HepG2 (cell line): ENCODE data around the gene DPEP3. TPM values are rescaled to one million over a fixed set of nuclear protein-coding genes. Genes with fewer than 3 reads are reported as not detected.

Source experiments
- DZIP1 ChIP-seq: sonication (generic); formaldehyde crosslinking; IDR thresholded peaks from 2 replicates; pipeline ENCODE4 v1.5.0; 2020; ENCODE audit warnings: mild to moderate bottlenecking, missing genetic modification reagents
- ESRRA ChIP-seq: sonication (generic); formaldehyde crosslinking; IDR thresholded peaks from 2 replicates; pipeline ENCODE4 v1.5.1; 2020; ENCODE audit warnings: mild to moderate bottlenecking, low read depth, missing genetic modification reagents
- FOXO1 ChIP-seq: sonication (generic); formaldehyde crosslinking; IDR thresholded peaks from 2 replicates; pipeline ENCODE4 v1.4.0; 2020; ENCODE audit warnings: missing genetic modification reagents
- HBP1 ChIP-seq: IDR thresholded peaks from 2 replicates; pipeline ENCODE4 v1.6.1; 2016; ENCODE audit warnings: low read depth, control low read depth
- KLF9 ChIP-seq: IDR thresholded peaks from 2 replicates; pipeline ENCODE4 v1.6.1; 2016; ENCODE audit warnings: low read depth
- MEF2D ChIP-seq: sonication (generic); formaldehyde crosslinking; IDR thresholded peaks from 2 replicates; pipeline ENCODE4 v1.5.1; 2020; ENCODE audit warnings: mild to moderate bottlenecking, missing genetic modification reagents
- PTBP1 ChIP-seq: fragments of 200-400 bp; formaldehyde crosslinking; IDR thresholded peaks from 2 replicates; pipeline ENCODE4 v1.6.1; 2018; ENCODE audit warnings: low read length, low read depth; ENCODE audit not compliant: poor library complexity, severe bottlenecking
- RFXAP ChIP-seq: sonication (generic); formaldehyde crosslinking; IDR thresholded peaks from 2 replicates; pipeline ENCODE4 v1.4.0; 2020; ENCODE audit warnings: missing genetic modification reagents, borderline replicate concordance
- SPEN ChIP-seq: sonication (generic); formaldehyde crosslinking; IDR thresholded peaks from 2 replicates; pipeline ENCODE4 v1.5.1; 2020; ENCODE audit warnings: low read depth, mild to moderate bottlenecking, missing genetic modification reagents
- THYN1 ChIP-seq: sonication (generic); formaldehyde crosslinking; IDR thresholded peaks from 2 replicates; pipeline ENCODE4 v1.8.1; 2023; ENCODE audit warnings: low read depth, mild to moderate bottlenecking, moderate library complexity, missing genetic modification reagents, borderline replicate concordance
- ZNF232 ChIP-seq: sonication (generic); formaldehyde crosslinking; IDR thresholded peaks from 2 replicates; pipeline ENCODE4 v1.4.0; 2020; ENCODE audit warnings: missing genetic modification reagents, borderline replicate concordance
- ZNF276 ChIP-seq: sonication (generic); formaldehyde crosslinking; IDR thresholded peaks from 2 replicates; pipeline ENCODE4 v1.4.0; 2020; ENCODE audit warnings: mild to moderate bottlenecking, low read depth, missing genetic modification reagents
- ZNF34 ChIP-seq: sonication (generic); formaldehyde crosslinking; IDR thresholded peaks from 2 replicates; pipeline ENCODE4 v1.4.0; 2020; ENCODE audit warnings: mild to moderate bottlenecking, missing genetic modification reagents, borderline replicate concordance
- polyA plus RNA-seq, 8 experiments: library from polyadenylated mRNA; depleted of rRNA in 3 of 8; stranded (reverse) in 7 of 8; unstranded in 1 of 8; fragments of >200 nt; fragmentation: Illumina TruSeq in 4 of 8; extraction: Trizol in 4 of 8; gene quantifications; 2 replicates each; pipeline versions ENCODE4 v1.2.1 to v1.2.3, GENCODE V29; 2011 to 2016; ENCODE audit warnings: low read depth in 4 of 8, missing spikeins in 1 of 8, mixed read lengths in 1 of 8; ENCODE audit not compliant: insufficient read depth in 1 of 8
- total RNA-seq, 5 experiments: library from RNA; depleted of rRNA; stranded (reverse); fragments of >200 nt; fragmentation: Illumina TruSeq; extraction: Trizol; gene quantifications; 2 replicates each; pipeline ENCODE4 v1.2.3, GENCODE V29; 2016; ENCODE audit warnings: low read depth in 1 of 5

The DPEP3 gene
- total and polyA plus RNA-seq, 2 of the 13 experiments (the other 11 are each of a cell fraction or from before 2014, with no cell fraction given) = not detected

GRCh38 chr16:67968400-67969253, 11.7 kb downstream of the DPEP3 start, which contains the start of gene SLC12A4 (continued):
- no peak; the same call in 1 of the 2 replicates for TF ChIP-seq ZNF276
- no peak for TF ChIP-seq PTBP1
- TF ChIP-seq SPEN (CRISPR knock-in tag) = peak; percentile 71; the same call in 1 of the 2 replicates
- peak; percentile 52; the same call in 1 of the 2 replicates for TF ChIP-seq KLF9 (CRISPR knock-in tag)
- TF ChIP-seq FOXO1 (CRISPR knock-in tag) = no peak
- no peak for TF ChIP-seq THYN1 (CRISPR knock-in tag)
- no peak; the same call in 1 of the 2 replicates for TF ChIP-seq RFXAP
- no peak; the same call in 1 of the 2 replicates for TF ChIP-seq ZNF232
- TF ChIP-seq DZIP1 (CRISPR knock-in tag) = peak; percentile 33; the same call in 1 of the 2 replicates
- 0 out of 2 replicates have a peak, but pooled peaks have one; percentile 55 for TF ChIP-seq ZNF34 (CRISPR knock-in tag)
- TF ChIP-seq MEF2D (CRISPR knock-in tag) = peak; percentile 73; the same call in 1 of the 2 replicates
- no peak for TF ChIP-seq ESRRA
- peak; percentile 18; the same call in 1 of the 2 replicates for TF ChIP-seq HBP1 (CRISPR knock-in tag)
